HepG2 (cell line): ENCODE data around the gene POLDIP3.

Experiments used
- ESRRA ChIP-seq: sonication (generic); formaldehyde crosslinking; IDR thresholded peaks from 2 replicates; pipeline ENCODE4 v1.5.1; 2020; ENCODE audit warnings: mild to moderate bottlenecking, low read depth, missing genetic modification reagents
- ETS1 ChIP-seq: sonication (generic); formaldehyde crosslinking; IDR thresholded peaks from 2 replicates; pipeline ENCODE4 v1.4.0; 2020; ENCODE audit warnings: missing genetic modification reagents
- EZH2 ChIP-seq: conservative IDR thresholded peaks from 2 replicates; pipeline ENCODE4 v1.6.1; 2012; ENCODE audit warnings: mild to moderate bottlenecking, low read depth, low read length, moderate library complexity
- FOXJ3 ChIP-seq: sonication (generic); formaldehyde crosslinking; IDR thresholded peaks from 2 replicates; pipeline ENCODE4 v1.4.0; 2020; ENCODE audit warnings: missing genetic modification reagents, mild to moderate bottlenecking, borderline replicate concordance
- HDAC6 ChIP-seq: fragments of 200-600 bp; sonication (generic); IDR thresholded peaks from 2 replicates; pipeline ENCODE4 v1.7.0; 2017; ENCODE audit warnings: mild to moderate bottlenecking, antibody characterized with exemption, low read length, low read depth
- YEATS4 ChIP-seq: sonication (generic); formaldehyde crosslinking; IDR thresholded peaks from 2 replicates; pipeline ENCODE4 v1.4.0; 2020; ENCODE audit warnings: missing genetic modification reagents, borderline replicate concordance

- TF ChIP-seq ETS1 (CRISPR knock-in tag) (no peak), EZH2 (no peak), ESRRA (CRISPR knock-in tag) (no peak), HDAC6 (no peak), FOXJ3 (no peak), YEATS4 (CRISPR knock-in tag) (no peak)
Measured at GRCh38 chr22:42623301-42623751, 8.6 kb upstream of the POLDIP3 start.
